ENCODE data around the gene MALAT1.

- no peak for TF ChIP-seq CTCF (IDR thresholded peaks at IDR 0.05)
- TF ChIP-seq POLR2A (IDR thresholded peaks at IDR 0.05), result no peak
Measured at GRCh38 chr11:65516135-65516968, 17.5 kb downstream of the MALAT1 start.
